ENCODE data around the gene AMPD1.

DNA sequence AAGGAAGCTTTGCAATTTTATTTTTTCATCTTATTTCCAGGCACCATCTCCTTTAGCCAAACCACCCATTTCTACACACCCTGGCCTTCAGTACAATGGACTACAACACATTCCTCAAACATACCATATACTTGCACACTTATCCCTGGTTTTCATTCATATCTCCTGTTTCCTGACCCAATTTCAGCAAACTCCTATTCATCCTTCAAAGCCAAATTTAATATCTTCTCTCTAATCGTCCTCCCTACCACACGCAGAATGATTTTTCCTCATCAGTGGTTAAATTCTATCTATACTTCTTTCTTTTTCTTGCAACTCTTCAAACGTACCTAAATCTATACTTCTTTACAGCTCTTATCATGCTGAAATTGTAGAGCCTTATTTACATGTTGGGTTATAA lies 28.4 kb downstream of the AMPD1 start:
- no peak for TF ChIP-seq CTCF (conservative IDR thresholded peaks at IDR 0.05; ENCODE audit: low read depth, low read length)
- no peak for TF ChIP-seq EZH2 (IDR thresholded peaks at IDR 0.05; ENCODE audit: borderline replicate concordance, low read depth, low read length, poor library complexity, severe bottlenecking)
